Dermis blood vessel endothelial cell (primary cell): ENCODE results near the gene ZNF732. TPM values are rescaled to one million over a fixed set of nuclear protein-coding genes. Genes with fewer than 3 reads are reported as not detected.
"Not testable (repeated sequence)": the region's sequence is repeated elsewhere in the genome, so short reads cannot be mapped to it uniquely, and the experiment has no call there.

Source experiments
- DNase-seq: peaks from one replicate; pipeline ENCODE4 v3.0.0; 2010
- total RNA-seq: library from RNA; depleted of rRNA; stranded (reverse); fragments of >200 nt; gene quantifications from 2 replicates; pipeline ENCODE4 v1.2.3, GENCODE V29; 2014

The ZNF732 gene
- total RNA-seq, 1 donor from 2014 or later: 2.0 TPM

DNA sequence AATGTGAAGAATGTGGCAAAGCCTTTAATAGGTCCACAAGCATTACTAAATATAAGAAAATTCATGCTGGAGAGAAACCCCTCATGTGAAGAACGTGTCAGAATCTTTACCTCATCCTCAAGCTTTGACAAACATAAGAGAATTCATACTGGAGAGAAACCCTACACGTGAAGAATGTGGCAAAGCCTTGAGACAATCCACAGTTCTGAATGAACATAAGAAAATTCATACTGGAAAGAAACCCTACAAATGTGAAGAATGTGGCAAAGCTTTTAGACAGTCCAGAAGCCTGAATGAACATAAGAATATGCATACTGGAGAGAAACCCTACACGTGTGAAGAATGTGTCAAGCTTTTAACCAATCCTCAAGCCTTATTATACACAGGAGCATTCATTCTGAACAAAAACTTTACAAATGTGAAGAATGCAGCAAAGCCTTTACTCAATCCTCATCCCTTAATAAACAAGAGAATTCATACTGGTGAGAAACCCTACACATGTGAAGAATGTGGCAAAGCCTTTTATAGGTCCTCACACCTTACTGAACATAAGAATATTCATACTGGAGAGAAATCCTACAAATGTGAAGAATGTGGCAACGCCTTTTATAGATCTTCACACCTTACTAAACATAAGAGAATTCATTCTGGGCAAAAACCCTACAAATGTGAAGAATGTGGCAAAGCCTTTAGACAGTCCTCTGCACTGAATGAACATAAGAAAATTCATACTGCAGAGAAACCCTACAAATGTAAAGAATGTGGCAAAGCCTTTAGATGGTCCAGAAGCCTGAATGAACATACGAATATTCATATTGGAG, 51.1 kb downstream of the ZNF732 start:
- DNase-seq: no peak

GRCh38 chr4:252065-252601, 53.1 kb downstream of the ZNF732 start:
- no peak for DNase-seq

DNA sequence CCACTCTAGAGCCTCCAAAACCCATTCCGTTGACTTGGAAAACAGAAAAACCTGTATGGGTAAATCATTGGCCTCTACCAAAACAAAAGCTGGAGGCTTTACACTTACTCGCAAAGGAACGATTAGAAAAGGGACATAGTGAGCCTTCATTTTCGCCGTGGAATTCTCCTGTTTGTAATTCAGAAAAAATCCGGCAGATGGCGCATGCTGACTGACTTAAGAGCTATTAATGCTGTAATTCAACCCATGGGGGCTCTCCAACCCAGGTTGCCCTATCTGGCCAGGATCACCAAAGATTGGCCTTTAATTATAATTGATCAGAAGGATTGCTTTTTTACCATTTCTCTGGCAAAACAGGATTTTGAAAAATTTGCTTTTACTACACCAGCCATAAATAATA, 60.8 kb downstream of the ZNF732 start:
- peak; percentile 66 for DNase-seq

GRCh38 chr4:243426-243825, 61.8 kb downstream of the ZNF732 start:
- DNase-seq: no peak

DNA sequence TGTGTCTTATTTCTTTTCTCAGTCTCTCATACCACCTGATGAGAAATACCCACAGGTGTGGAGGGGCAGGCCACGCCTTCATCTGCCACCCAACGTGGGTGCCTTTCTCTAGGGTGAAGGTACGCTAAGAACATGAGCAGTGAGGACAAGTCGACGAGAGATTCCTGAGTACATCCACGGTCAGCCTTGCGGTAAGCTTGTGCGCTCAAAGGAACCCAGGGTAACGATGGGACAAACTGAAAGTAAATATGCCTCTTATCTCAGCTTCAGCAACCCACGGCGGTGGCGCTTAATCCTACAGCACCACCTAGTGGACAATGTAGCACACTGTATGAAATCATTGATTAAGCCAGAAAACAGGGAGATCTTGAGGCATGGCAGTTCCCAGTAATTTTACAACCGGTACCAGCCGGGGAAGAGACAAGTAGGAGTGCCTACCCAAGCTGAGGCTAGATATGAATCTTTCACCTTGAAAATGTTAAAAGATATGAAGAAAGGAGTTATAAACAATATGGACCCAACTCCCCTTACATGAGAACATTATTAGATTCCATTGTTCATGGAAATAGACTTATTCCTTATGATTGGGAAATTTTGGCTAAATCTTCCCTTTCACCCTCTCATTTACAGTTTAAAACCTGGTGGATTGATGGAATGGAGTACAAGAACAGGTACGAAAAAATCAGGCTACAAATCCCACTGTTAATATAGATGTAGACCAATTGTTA, 63.0 kb downstream of the ZNF732 start:
- peak; percentile 89 for DNase-seq

GRCh38 chr4:241411-241810, 63.9 kb downstream of the ZNF732 start:
- DNase-seq: not testable (repeated sequence)

- DNase-seq: no peak
Observed at GRCh38 chr4:236028-236427, 69.2 kb downstream of the ZNF732 start.

- DNase-seq: no peak
Observed at GRCh38 chr4:234178-234577, 71.1 kb downstream of the ZNF732 start.

- no peak for DNase-seq
Observed at GRCh38 chr4:223913-224497, 81.3 kb downstream of the ZNF732 start.

Other genes starting within 250 kb of the ZNF732 start
- 6.1 and 9.3 TPM in 2 replicates for gene ZNF718, start 181.0 kb downstream of the ZNF732 start, total RNA-seq
- gene ZNF141, start 32.3 kb upstream of the ZNF732 start, total RNA-seq: 12.7 and 14.8 TPM in 2 replicates
- gene ZNF721, start 193.7 kb upstream of the ZNF732 start, total RNA-seq: 30.9 and 35.9 TPM in 2 replicates
- 37.8 and 49.0 TPM in 2 replicates for gene PIGG, start 193.7 kb upstream of the ZNF732 start, total RNA-seq